SH-SY5Y (cell line): ENCODE data around the gene RAPGEF1.

Experiments
- GATA2 ChIP-seq: IDR thresholded peaks from 2 replicates; pipeline ENCODE4 v1.6.1; 2011; ENCODE audit warnings: mild to moderate bottlenecking, low read depth, low read length
- GATA3 ChIP-seq: IDR thresholded peaks from 2 replicates; pipeline ENCODE4 v1.6.1; 2011; ENCODE audit warnings: low read depth, mild to moderate bottlenecking, low read length, moderate library complexity

- TF ChIP-seq GATA3 = no peak
- no peak for TF ChIP-seq GATA2
Observed at GRCh38 chr9:131678499-131679111, 61.3 kb downstream of the RAPGEF1 start.
